Measurements from ENCODE around the gene ZNF512B.

DNA sequence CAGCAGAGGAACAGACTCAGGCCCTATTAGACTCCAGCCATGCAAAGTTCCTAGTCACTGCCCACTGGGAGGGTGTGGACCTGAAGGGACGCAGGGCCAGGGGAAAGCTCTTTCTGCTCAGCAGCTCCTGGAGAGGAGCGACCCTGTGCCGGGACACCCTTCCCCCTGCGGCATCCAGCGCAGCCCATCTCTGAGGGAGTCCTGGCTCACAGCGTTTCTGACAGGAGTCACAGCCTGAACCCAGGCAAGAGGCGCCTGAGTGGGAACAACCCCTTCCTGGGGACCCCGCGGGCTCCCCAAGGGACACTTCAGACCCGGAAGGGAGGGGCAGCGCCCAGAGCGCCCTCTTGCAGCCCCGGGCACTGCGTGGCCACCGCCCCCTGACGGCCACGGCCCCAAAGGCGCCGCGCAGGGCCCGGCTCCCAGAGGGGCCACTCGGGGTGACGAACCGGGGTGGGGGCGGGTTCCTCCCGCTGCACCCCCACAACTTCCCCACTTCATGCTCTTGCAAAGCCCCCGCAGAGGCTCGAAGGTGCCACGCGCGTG lies 14.4 kb downstream of the ZNF512B start:
- TF ChIP-seq POLR2A (IDR thresholded peaks at IDR 0.05), result no peak
- TF ChIP-seq, protein P1, sequence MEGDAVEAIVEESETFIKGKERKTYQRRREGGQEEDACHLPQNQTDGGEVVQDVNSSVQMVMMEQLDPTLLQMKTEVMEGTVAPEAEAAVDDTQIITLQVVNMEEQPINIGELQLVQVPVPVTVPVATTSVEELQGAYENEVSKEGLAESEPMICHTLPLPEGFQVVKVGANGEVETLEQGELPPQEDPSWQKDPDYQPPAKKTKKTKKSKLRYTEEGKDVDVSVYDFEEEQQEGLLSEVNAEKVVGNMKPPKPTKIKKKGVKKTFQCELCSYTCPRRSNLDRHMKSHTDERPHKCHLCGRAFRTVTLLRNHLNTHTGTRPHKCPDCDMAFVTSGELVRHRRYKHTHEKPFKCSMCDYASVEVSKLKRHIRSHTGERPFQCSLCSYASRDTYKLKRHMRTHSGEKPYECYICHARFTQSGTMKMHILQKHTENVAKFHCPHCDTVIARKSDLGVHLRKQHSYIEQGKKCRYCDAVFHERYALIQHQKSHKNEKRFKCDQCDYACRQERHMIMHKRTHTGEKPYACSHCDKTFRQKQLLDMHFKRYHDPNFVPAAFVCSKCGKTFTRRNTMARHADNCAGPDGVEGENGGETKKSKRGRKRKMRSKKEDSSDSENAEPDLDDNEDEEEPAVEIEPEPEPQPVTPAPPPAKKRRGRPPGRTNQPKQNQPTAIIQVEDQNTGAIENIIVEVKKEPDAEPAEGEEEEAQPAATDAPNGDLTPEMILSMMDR (IDR thresholded peaks at IDR 0.05), result peak in 2 of 3 experiments; percentile 12 to 21

Measured in vagina (tissue), 2 donors.